Activated CD4-positive, alpha-beta T cell treated with anti-CD3 and anti-CD28 coated beads, Interleukin-2, amount 10 ng/mL, durations not matched to agents 24 days and 14 days (primary cell): ENCODE results near the gene RAB29. TPM values are rescaled to one million over a fixed set of nuclear protein-coding genes. Genes with fewer than 3 reads are reported as not detected.

Experiments used
- DNase-seq: peaks from one replicate; pipeline ENCODE4 v3.0.0; 2022
- H3K27ac Mint-ChIP-seq: one replicate; pipeline ENCODE4 v1.8.0; 2022; ENCODE audit warnings: mild to moderate bottlenecking, mixed read lengths
- H3K27me3 Mint-ChIP-seq: one replicate; pipeline ENCODE4 v1.8.0; 2022; ENCODE audit warnings: mixed read lengths
- H3K36me3 Mint-ChIP-seq: one replicate; pipeline ENCODE4 v1.8.0; 2022; ENCODE audit warnings: low read depth, mild to moderate bottlenecking, mixed read lengths
- H3K4me1 Mint-ChIP-seq: one replicate; pipeline ENCODE4 v1.8.0; 2021; ENCODE audit warnings: mixed read lengths
- H3K4me3 Mint-ChIP-seq: one replicate; pipeline ENCODE4 v1.8.0; 2022; ENCODE audit warnings: mild to moderate bottlenecking, moderate library complexity, mixed read lengths
- H3K9me3 Mint-ChIP-seq: one replicate; pipeline ENCODE4 v1.8.0; 2021; ENCODE audit warnings: mixed read lengths
- intact Hi-C: fragments of 100-400 bp; cut with micrococcal nuclease; formaldehyde crosslinking; loops from one replicate; pipeline ENCODE4 v1.15.1; 2023
- total RNA-seq: library from RNA; stranded (reverse); gene quantifications from 2 replicates; pipeline ENCODE4 v1.2.3, GENCODE V29; 2022

Gene RAB29
- total RNA-seq, 1 donor from 2014 or later: 29.1 TPM

GRCh38 chr1:205805082-205805711 is 29.9 kb upstream of the RAB29 start:
- DNase-seq: peak; percentile 77
- Mint-ChIP-seq H3K4me3 (peak overlapping the region; percentile 68), H3K27me3 (no peaks in the 10 kb centered on the region), H3K27ac (peak overlapping the region; percentile 73), H3K9me3 (no peaks in the 10 kb centered on the region), H3K36me3 (peaks cover 25% of the 10 kb centered on the region), H3K4me1 (peaks cover 48% of the 10 kb centered on the region)
- intact Hi-C loops: no loop called here

DNA sequence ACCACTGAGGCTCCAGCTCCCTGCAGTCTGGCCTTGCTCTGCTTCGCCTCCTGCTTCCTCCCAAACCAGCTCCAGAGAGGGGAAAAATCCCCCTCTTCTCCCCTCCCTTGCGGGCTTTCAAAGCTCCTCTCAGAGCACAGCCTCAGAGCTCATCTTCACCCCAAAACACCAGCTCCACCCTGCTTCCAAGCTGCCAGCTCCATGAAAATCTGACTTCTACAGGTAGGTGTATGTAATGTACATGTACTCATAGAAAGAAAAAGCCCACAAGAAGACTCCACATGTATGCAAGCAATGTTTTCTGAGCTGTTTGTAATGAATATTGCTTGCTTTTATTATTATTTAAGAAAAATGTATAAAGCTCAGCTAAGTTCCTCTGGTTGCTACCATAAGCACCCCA is 29.3 kb upstream of the RAB29 start:
- DNase-seq: no peak
- Mint-ChIP-seq H3K4me1 (peaks cover 48% of the 10 kb centered on the region), H3K9me3 (no peaks in the 10 kb centered on the region), H3K27ac (no peak overlapping the region), H3K27me3 (no peaks in the 10 kb centered on the region), H3K36me3 (peaks cover 24% of the 10 kb centered on the region), H3K4me3 (peak overlapping the region; percentile 68)
- intact Hi-C loops: no loop called here

DNA sequence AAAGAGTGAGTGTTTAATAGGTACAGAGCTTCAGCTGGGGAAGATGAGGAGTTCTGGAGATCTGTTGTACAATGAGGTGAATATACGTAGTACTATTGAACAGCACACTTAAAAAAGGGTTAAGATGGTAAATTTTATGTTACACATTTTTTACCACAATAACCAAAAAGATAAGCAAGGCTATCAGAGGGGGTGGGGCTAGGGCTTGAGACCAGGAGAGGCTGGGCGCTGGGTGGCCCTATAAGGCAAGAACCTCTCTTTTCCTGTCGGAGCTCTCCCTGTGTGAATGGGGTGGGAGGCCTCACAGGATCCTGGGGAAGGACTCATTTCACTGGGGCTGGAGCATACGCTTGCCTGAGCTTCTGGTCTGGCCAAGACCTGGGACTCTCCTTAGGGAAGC is 28.7 kb upstream of the RAB29 start:
- no peak overlapping the region for H3K4me3 Mint-ChIP-seq
- intact Hi-C loops: no loop called here
- no peaks in the 10 kb centered on the region for H3K27me3 Mint-ChIP-seq
- H3K27ac Mint-ChIP-seq: no peak overlapping the region
- no peak for DNase-seq
- H3K4me1 Mint-ChIP-seq: peaks cover 43% of the 10 kb centered on the region
- peaks cover 23% of the 10 kb centered on the region for H3K36me3 Mint-ChIP-seq
- no peaks in the 10 kb centered on the region for H3K9me3 Mint-ChIP-seq

GRCh38 chr1:205802060-205802459 is 26.8 kb upstream of the RAB29 start:
- Mint-ChIP-seq H3K9me3 (no peaks in the 10 kb centered on the region), H3K36me3 (peaks cover 22% of the 10 kb centered on the region), H3K4me3 (no peak overlapping the region), H3K4me1 (peaks cover 32% of the 10 kb centered on the region), H3K27me3 (no peaks in the 10 kb centered on the region), H3K27ac (no peak overlapping the region)
- DNase-seq: no peak
- intact Hi-C loops: no loop called here

DNA sequence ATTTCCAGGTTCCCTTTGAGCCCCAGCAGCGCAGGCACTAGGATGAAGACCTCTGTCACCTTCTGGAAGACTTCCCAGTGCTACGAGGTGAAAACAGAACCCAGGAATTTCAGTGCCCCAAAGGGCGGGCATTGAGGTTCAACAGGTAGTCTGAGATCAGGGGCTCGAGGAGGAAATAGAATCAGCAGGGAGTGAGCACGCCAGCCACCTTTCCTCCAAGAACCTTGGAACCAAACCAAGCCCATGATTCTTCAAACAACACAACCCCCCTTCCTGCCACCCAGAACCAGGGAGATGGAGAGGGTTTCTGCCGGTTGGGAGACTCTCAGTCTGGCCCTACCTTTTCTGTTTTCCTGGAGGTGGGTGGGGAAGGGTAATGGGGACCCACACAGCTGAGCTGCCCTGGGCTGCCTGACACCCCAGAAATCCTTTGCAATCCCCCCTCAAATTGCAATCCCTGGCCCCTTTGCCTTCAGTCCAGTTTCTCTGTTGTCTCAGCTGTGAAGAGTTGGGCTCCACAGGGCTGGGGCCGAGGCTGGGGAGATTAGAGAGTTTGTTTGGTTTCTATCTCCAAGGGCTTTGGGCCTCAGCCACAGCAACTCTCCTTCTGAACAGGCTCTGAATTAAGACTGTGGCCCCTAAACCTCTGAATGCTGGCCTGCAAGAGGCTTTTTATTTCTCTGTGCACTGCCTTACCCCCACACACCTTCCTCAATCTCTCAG is 25.9 kb upstream of the RAB29 start:
- Mint-ChIP-seq H3K9me3 (no peaks in the 10 kb centered on the region), H3K27ac (no peak overlapping the region), H3K36me3 (peaks cover 21% of the 10 kb centered on the region), H3K27me3 (no peaks in the 10 kb centered on the region), H3K4me1 (peaks cover 26% of the 10 kb centered on the region), H3K4me3 (no peak overlapping the region)
- intact Hi-C loops: no loop called here
- no peak for DNase-seq

DNA sequence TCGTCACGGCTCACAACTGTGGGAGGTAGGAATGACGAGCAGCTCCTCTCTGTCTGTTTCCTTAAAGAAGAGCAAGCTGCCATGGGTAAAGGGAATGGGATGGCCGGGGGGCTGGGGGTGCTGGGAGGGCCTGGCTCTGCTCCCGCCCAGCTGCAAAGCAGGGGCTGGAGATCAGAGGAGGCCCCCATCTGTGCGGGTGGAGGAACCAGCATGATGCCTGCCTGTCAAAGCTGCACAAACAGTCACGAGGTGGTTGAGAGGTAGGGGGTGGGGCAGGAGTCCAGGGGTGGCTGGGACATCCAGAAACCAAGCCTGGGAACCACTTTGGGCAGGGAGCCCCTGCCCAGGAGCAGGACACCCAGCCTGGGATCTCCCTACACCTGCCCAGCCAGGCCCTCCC is 25.1 kb upstream of the RAB29 start:
- Mint-ChIP-seq H3K27ac (no peak overlapping the region), H3K27me3 (no peaks in the 10 kb centered on the region)

GRCh38 chr1:205798577-205798976 is 23.3 kb upstream of the RAB29 start:
- Mint-ChIP-seq H3K36me3 (peaks cover 25% of the 10 kb centered on the region), H3K4me1 (peaks cover 6% of the 10 kb centered on the region), H3K27ac (no peak overlapping the region), H3K9me3 (no peaks in the 10 kb centered on the region), H3K27me3 (no peaks in the 10 kb centered on the region), H3K4me3 (no peak overlapping the region)
- DNase-seq: no peak
- intact Hi-C loops: loop anchor here (10.0 kb wide), 1 partner anchor 306 kb away; no protein-coding TSS in a partner anchor

More for the DNA sequence above, 25.1 kb upstream of the RAB29 start:
- intact Hi-C loops: no loop called here
- Mint-ChIP-seq H3K9me3 (no peaks in the 10 kb centered on the region), H3K4me1 (peaks cover 19% of the 10 kb centered on the region), H3K36me3 (peaks cover 23% of the 10 kb centered on the region), H3K4me3 (no peak overlapping the region)
- DNase-seq: no peak

DNA sequence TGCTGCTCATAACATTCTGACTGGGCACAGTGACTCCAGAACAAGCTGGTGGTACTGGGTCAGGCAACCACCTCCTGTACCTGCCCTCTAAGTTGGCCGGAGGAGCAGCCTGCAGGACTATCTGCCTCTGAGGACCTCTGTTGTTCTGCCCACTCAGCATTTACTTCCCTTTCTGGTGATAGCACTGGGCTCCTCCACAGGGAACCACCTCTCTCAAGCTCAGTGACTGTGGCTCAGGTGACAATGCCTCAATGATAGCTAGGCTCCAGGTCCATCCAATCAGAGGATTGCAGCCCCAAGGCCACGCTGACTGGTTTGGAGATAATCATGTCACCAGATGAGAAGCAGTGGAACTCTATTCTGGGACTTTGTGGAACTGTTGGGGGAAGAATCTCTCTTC is 21.9 kb upstream of the RAB29 start:
- no peaks in the 10 kb centered on the region for H3K27me3 Mint-ChIP-seq
- H3K27ac Mint-ChIP-seq: no peak overlapping the region
- H3K4me1 Mint-ChIP-seq: peaks cover 6% of the 10 kb centered on the region
- H3K4me3 Mint-ChIP-seq: no peak overlapping the region
- intact Hi-C loops: loop anchor here (10.0 kb wide), 1 partner anchor 308 kb away; no protein-coding TSS in a partner anchor
- peaks cover 29% of the 10 kb centered on the region for H3K36me3 Mint-ChIP-seq
- DNase-seq: no peak
- H3K9me3 Mint-ChIP-seq: no peaks in the 10 kb centered on the region

- Mint-ChIP-seq H3K4me1 (peaks cover 3% of the 10 kb centered on the region), H3K9me3 (no peaks in the 10 kb centered on the region), H3K27me3 (no peaks in the 10 kb centered on the region), H3K36me3 (peaks cover 36% of the 10 kb centered on the region), H3K27ac (no peak overlapping the region), H3K4me3 (no peak overlapping the region)
- no peak for DNase-seq
- intact Hi-C loops: loop anchor here (10.0 kb wide), 1 partner anchor 311 kb away; no protein-coding TSS in a partner anchor
These were observed 18.9 kb upstream of the RAB29 start for GRCh38 chr1:205794011-205794730.

DNA sequence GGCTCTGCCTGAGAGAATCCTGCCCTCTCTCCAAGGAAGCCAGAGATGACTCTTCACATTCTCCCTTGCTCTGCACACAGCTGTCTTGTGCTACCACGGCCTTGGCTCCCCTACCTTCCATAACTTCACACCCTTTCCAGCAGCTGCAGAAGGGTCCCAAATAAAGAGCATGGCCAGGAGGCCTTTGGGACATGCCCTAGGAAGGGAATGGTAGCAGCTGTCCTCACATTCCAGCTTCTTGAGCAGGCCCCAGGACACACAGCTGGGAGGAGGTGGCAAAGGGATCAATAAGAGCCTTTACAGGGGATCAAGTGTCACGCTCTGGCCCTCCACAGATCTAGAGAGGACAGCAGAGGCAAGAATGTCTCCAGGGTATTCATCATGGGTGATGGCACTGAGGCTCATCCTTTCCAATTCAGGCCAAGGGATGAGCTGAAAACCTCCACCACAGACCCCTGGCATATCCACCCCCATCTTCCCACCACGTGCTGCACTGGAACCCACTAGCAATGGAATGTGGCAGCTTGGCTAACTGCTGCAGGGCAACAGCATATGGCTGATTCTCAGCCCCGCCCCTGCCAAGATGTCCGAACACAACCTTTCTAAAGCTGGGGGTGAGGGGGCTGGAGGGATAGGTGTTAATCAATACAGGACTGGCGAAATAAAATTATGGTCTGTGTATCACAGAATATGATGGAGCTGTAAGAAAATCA is 17.8 kb upstream of the RAB29 start:
- intact Hi-C loops: loop anchor here (10.0 kb wide), 1 partner anchor 312 kb away; no protein-coding TSS in a partner anchor
- Mint-ChIP-seq H3K4me3 (no peak overlapping the region), H3K36me3 (peaks cover 29% of the 10 kb centered on the region), H3K27ac (no peak overlapping the region), H3K27me3 (no peaks in the 10 kb centered on the region), H3K9me3 (no peaks in the 10 kb centered on the region), H3K4me1 (peaks cover 3% of the 10 kb centered on the region)
- DNase-seq: no peak

GRCh38 chr1:205792481-205792881 is 17.2 kb upstream of the RAB29 start:
- Mint-ChIP-seq H3K36me3 (peaks cover 26% of the 10 kb centered on the region), H3K9me3 (no peaks in the 10 kb centered on the region)
- intact Hi-C loops: loop anchor here (10.0 kb wide), 1 partner anchor 312 kb away; no protein-coding TSS in a partner anchor

GRCh38 chr1:205791568-205792180 is 16.4 kb upstream of the RAB29 start:
- H3K36me3 Mint-ChIP-seq: peaks cover 24% of the 10 kb centered on the region
- H3K4me3 Mint-ChIP-seq: no peak overlapping the region
- peaks cover 3% of the 10 kb centered on the region for H3K4me1 Mint-ChIP-seq
- H3K27ac Mint-ChIP-seq: no peak overlapping the region
- H3K9me3 Mint-ChIP-seq: no peaks in the 10 kb centered on the region
- no peaks in the 10 kb centered on the region for H3K27me3 Mint-ChIP-seq
- peak; percentile 89 for DNase-seq
- intact Hi-C loops: loop anchor here (1.0 to 10.0 kb wide), 3 partner anchors 128 to 313 kb away; no protein-coding TSS in a partner anchor

More at GRCh38 chr1:205792481-205792881, 17.2 kb upstream of the RAB29 start:
- DNase-seq: no peak
- Mint-ChIP-seq H3K4me1 (peaks cover 3% of the 10 kb centered on the region), H3K27ac (no peak overlapping the region), H3K27me3 (no peaks in the 10 kb centered on the region), H3K4me3 (no peak overlapping the region)

DNA sequence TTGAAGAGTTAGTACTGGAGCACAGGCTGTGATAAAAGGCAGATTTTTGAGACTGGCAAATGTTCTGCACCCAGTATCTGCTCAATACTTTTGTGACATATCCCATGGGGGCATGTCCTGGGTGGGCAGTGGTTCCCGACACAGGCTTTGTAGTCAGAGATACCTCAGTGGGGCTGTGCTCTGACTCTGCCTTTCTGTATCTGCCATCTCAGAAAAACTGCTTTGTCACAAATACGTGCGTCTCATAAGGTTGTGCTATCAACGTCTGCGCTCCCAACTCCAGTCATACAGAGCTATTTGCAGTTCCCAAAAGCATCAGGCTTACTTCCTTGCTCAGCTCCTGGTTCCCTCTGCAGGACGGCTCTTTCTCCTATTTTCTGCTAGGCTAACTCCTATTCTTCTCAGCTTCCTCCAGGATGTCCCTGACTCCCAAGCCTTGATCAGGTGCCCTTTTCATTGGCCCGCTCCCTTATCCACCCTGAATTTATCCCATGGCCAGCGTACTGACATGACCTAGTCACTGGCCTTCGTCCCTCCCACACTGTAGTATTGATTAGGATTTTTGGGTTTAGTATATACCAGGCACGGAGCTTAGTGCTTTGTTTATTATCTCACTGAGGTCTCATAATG is 12.1 kb upstream of the RAB29 start:
- Mint-ChIP-seq H3K27me3 (no peaks in the 10 kb centered on the region), H3K27ac (no peak overlapping the region), H3K9me3 (no peaks in the 10 kb centered on the region), H3K4me1 (peaks cover 7% of the 10 kb centered on the region), H3K36me3 (peaks cover 11% of the 10 kb centered on the region), H3K4me3 (no peak overlapping the region)
- DNase-seq: no peak
- intact Hi-C loops: no loop called here
